ENCODE results near the gene MAPT.

The MAPT gene

DNA sequence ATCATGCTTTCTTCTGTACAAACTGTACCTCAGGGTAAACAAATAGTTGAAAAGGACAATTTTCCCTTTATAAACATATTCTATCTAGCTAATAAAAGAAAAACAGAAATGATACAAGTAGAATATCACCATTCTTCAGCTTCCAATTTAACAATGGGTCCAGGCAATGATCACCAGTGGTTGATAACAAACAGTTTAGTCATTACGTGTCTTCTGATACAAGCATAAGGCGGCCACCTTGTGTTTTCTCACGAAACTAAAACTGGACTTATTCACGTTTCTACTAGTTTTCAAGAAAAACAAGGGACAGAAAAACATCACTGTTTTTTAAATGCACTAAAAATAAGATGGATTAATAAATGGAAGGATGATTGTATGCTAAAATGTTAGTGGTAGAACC is 163.0 kb downstream of the MAPT start:
- DNase-seq (ENCODE audit: low read depth), result no peak

DNA sequence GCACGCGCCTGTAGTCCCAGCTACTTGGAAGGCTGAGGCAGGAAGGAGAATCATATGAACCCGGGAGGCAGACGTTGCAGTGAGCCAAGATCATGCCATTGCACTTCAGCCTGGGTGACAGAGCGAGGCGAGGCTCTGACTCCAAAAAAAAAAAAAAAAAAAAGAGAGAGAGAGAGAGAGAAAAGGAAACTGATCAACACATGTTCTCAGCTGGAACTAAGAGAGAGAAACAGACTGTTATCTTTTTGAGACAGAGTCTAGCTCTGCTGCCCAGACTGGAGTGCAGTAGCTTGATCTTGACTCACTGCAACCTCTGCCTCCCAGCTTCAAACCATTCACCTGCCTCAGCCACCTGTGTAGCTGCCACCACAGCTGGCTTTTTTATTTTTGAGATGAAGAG is 165.1 kb downstream of the MAPT start:
- no peak for DNase-seq (ENCODE audit: low read depth)

- no peak for DNase-seq (ENCODE audit: low read depth)
Measured at GRCh38 chr17:46060461-46060860, 166.1 kb downstream of the MAPT start.

GRCh38 chr17:46061435-46061834 is 167.1 kb downstream of the MAPT start:
- no peak for DNase-seq (ENCODE audit: low read depth)

DNA sequence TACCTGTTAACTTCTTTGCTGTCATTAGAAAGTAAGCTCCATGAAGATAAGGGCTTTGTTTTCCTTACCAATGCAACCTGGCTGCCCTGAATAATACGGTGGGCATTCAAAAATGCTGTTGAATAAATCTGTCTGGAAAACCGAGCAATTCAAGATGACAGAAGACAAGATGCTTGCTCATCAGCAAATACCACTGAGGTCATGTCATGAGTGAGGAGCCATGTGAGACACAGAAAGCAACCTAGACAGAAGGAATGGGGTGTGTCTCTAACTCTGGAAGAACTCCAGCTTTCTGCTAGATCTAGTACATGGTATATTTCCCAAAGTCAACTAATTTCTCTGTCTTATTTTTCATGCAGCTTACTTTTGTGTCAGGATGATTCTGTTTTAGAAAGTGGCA is 168.9 kb downstream of the MAPT start:
- DNase-seq (ENCODE audit: low read depth), result no peak

- DNase-seq (ENCODE audit: low read depth), result no peak
Measured at GRCh38 chr17:46064460-46064859, 170.1 kb downstream of the MAPT start.

DNA sequence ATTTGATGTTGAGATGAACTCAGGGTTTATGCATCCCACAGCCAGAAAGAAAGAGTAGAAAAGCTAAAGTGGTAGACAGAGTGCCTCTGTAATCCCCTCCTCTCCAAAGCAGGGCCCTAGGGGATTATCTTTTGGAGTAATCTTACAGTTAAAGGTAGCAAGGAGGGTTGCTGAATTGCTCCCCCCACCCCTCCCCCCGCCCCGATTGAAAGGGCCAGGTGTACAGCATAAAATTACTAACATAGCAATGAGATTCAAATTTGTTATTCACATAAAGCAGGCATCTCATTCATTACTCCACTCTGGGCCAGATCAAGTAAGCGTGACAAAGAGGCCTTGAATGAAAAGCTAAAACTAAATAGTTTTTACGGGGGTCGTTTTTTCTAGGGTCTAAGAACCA is 177.4 kb downstream of the MAPT start:
- no peak for DNase-seq (ENCODE audit: low read depth)

- no peak for DNase-seq (ENCODE audit: low read depth)
Measured at GRCh38 chr17:46072998-46073397, 178.6 kb downstream of the MAPT start.

- DNase-seq (ENCODE audit: low read depth), result no peak
Measured at GRCh38 chr17:46074540-46074939, 180.2 kb downstream of the MAPT start.
